NCI-H2196 (cell line): ENCODE results near the gene ZG16B.

ENCODE experiments used
- DNase-seq: peaks from one replicate; lab custom pipeline; 2025; ENCODE audit not compliant: unreplicated experiment; lab: John Stamatoyannopoulos, UW

Gene ZG16B

GRCh38 chr16:2865651-2866050 lies 35.5 kb downstream of the ZG16B start:
- DNase-seq = no peak

- no peak for DNase-seq
Observed at GRCh38 chr16:2866431-2866830, 36.3 kb downstream of the ZG16B start.

GRCh38 chr16:2867661-2867986 lies 37.5 kb downstream of the ZG16B start:
- DNase-seq = no peak

GRCh38 chr16:2867987-2868789 lies 38.1 kb downstream of the ZG16B start:
- DNase-seq = peak; percentile 94

- DNase-seq = no peak
Observed at GRCh38 chr16:2871926-2872325, 41.8 kb downstream of the ZG16B start.

- no peak for DNase-seq
Observed at GRCh38 chr16:2874032-2874911, 44.2 kb downstream of the ZG16B start.

GRCh38 chr16:2874912-2875362 lies 44.8 kb downstream of the ZG16B start:
- peak; percentile 78 for DNase-seq

- no peak for DNase-seq
Observed at GRCh38 chr16:2879854-2880508, 49.9 kb downstream of the ZG16B start.
